Muscle layer of duodenum (tissue), 2 donors: ENCODE results near the gene SSU72.

Experiments
- H3K27ac ChIP-seq: one replicate; pipeline ENCODE4 v1.7.0; 2013; ENCODE audit warnings: mild to moderate bottlenecking, low read length
- H3K27me3 ChIP-seq: one replicate; pipeline ENCODE4 v1.7.0; 2013; ENCODE audit warnings: low read depth, mild to moderate bottlenecking, control low read depth, low read length
- H3K36me3 ChIP-seq, 2 donors: one replicate each; pipeline ENCODE4 v1.7.0; 2013; ENCODE audit warnings: low read length in 2 of 2, control low read depth in 1 of 2, mild to moderate bottlenecking in 1 of 2; ENCODE audit not compliant: insufficient read depth in 2 of 2, control insufficient read depth in 1 of 2
- H3K4me1 ChIP-seq, 2 donors: one replicate each; pipeline ENCODE4 v1.7.0; 2013; ENCODE audit warnings: low read length in 2 of 2, mild to moderate bottlenecking in 2 of 2, control low read depth in 1 of 2, moderate library complexity in 1 of 2; ENCODE audit not compliant: insufficient read depth in 2 of 2, control insufficient read depth in 1 of 2
- H3K4me3 ChIP-seq, 2 donors: one replicate each; pipeline ENCODE4 v1.7.0; 2013; ENCODE audit warnings: low read length in 2 of 2, low read depth in 1 of 2, mild to moderate bottlenecking in 1 of 2
- H3K9me3 ChIP-seq, 2 donors: one replicate each; pipeline ENCODE4 v1.7.0; 2013; ENCODE audit warnings: low read length in 2 of 2, control low read depth in 1 of 2, mild to moderate bottlenecking in 1 of 2; ENCODE audit not compliant: control insufficient read depth in 1 of 2
- donor health status: healthy.

SSU72 gene

DNA sequence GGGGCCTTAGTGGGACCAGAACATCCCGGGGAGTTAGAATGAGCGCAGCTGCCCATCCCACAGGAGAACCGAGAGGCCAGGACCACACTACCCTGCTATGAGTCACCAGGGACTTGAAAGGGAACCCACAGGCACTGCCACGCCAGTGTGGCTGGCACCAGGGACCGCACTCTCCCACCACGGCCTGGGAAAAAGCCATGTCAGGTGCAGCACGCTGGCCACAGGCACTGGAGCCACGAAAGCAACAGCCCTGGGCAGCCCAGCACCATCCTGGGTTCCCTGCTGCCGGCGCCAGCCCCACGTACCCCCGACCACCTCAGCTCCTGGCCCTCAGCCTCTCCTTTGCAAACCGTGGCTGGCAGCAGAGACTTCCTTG lies 20.1 kb downstream of the SSU72 start:
- Histone ChIP-seq H3K27me3 (no peaks in the 10 kb centered on the region), H3K36me3 (peaks cover 0 to 4% of the 10 kb centered on the region in 2 donors), H3K4me1 (peaks cover 0 to 8% of the 10 kb centered on the region in 2 donors), H3K27ac (no peak overlapping the region), H3K4me3 (no peak overlapping the region), H3K9me3 (no peaks in the 10 kb centered on the region)

DNA sequence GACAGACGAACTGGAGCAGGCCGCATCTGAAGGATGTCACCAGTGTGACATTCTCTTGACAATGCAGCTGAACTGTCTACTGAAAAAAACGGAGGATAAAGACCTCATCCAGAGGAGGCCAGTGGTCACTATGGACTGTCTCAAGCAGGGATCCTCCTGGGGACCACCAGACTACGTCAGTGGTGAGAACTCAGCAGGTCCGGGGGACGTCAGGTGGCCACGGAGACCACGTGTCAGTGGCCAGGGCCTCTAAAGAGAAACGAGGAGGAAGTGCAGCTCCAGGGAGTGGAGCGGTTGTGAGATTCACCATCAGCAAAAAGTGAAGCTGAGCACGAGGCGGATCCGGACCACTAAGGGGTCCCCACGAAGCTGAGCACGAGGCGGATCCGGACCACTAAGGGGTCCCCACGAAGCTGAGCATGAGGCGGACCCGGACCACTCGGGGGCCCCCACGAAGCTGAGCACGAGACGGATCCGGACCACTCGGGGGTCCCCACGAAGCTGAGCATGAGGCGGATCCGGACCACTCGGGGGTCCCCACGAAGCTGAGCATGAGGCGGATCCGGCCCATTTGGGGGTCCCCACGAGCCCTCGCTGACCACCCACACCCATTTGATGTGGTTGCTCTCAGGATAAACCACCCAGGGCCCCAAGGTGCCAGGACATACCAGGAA lies 20.7 kb downstream of the SSU72 start:
- peaks cover 0 to 4% of the 10 kb centered on the region in 2 donors for H3K36me3 ChIP-seq
- no peaks in the 10 kb centered on the region for H3K27me3 ChIP-seq
- no peaks in the 10 kb centered on the region for H3K9me3 ChIP-seq
- H3K27ac ChIP-seq, result no peak overlapping the region
- H3K4me3 ChIP-seq, result no peak overlapping the region
- H3K4me1 ChIP-seq, result peaks cover 0 to 8% of the 10 kb centered on the region in 2 donors

DNA sequence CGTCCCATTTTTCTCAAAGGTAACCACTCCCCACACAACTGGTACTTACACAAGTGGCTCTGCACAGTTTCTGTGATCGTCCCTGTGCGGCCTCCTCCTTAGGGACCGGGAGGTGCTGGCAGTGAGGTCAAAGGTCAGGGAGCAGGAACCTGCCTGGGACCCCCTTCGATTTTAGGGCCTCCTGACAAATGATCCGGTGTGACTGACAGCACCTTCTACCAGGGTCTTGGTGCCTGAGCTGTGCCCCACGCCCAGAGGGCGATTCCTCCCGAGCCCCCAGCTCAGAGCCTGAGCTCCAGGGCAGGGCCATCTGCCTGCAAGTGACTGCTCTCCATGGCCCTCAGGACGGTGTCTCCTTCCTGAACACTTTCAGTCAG lies 22.4 kb downstream of the SSU72 start:
- no peak overlapping the region for H3K4me3 ChIP-seq
- H3K27ac ChIP-seq, result no peak overlapping the region
- H3K9me3 ChIP-seq, result no peaks in the 10 kb centered on the region
- H3K27me3 ChIP-seq, result no peaks in the 10 kb centered on the region
- peaks cover 0 to 4% of the 10 kb centered on the region in 2 donors for H3K36me3 ChIP-seq
- peaks cover 0 to 8% of the 10 kb centered on the region in 2 donors for H3K4me1 ChIP-seq

DNA sequence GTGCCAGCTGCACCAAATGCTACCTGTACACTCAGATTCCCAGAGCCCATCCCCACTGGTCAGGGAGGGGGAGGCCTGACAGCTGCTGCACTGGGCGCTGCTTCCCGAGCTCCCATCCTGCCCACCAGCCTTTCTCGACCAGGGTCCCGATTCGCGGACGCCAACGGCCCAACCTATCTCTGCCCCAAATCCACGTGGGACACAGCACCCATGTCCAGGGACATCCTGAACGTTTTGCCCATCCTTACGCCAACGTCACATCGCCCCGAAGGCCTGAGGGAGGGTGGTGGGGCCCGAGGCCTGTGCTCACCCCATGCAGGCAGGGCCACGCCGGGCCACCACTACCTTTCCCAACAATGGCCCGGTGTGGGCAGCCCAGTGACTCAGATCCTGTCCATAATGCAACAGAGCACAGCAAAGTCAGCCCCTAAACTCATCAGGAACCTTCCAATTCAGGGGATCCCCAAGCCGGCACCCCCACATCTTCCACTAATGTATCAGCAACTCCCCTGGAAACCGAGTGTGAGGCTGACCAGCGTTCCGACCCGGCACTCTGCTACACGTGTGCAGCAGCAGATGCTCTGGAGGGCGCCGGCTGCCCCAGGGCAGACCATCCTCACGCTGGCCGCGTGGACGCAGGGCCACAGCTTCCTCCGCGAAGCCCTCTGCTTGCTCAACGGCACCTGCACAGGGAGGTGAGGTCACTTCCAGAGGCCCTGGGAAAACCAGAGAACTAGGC lies 23.0 kb downstream of the SSU72 start:
- peaks cover 0 to 8% of the 10 kb centered on the region in 2 donors for H3K4me1 ChIP-seq
- H3K27ac ChIP-seq, result no peak overlapping the region
- peaks cover 0 to 4% of the 10 kb centered on the region in 2 donors for H3K36me3 ChIP-seq
- H3K27me3 ChIP-seq, result no peaks in the 10 kb centered on the region
- H3K4me3 ChIP-seq, result no peak overlapping the region
- no peaks in the 10 kb centered on the region for H3K9me3 ChIP-seq

DNA sequence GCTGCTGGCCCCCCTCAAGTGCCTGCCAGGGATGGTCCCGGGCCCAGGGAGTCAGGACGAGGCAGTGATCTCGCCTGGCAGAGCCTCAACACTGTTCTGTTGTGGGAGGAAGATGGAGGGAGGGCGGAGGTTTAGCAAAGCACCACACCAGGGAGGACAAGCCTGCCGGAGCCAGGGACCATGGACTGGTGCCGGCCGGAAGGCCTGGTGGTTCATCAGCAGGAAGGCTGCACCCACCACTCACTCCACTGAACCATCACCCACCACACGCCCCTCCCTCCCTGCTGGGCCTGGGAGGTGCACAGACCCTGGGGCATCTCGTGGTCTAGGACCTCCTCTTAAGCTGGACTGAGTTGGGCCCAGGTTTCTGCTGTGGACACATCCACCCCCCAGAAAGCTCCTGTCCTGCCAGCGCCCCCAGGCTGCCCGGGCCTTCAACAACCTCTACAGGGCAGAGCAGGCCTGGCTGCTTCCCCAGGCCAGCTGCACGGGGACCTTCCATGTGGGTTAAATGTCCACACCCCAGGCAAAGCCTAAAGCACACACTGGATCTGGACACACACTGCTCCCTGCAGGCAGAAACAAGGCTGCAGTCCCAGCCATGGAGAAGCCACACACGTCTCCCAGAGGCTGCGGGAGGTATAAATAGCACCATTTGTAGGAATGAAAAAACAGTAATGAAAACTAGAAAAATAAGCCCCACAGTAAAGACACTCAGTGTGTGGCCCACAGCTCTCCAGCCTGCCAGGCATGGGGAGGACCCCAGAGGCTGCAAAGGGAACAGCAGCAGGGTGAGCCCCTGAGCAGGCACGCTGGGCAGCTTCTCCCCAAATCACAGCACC lies 23.9 kb downstream of the SSU72 start:
- Histone ChIP-seq H3K27me3 (no peaks in the 10 kb centered on the region), H3K36me3 (peaks cover 0 to 4% of the 10 kb centered on the region in 2 donors), H3K9me3 (no peaks in the 10 kb centered on the region), H3K4me1 (peaks cover 0 to 8% of the 10 kb centered on the region in 2 donors), H3K4me3 (no peak overlapping the region), H3K27ac (no peak overlapping the region)

DNA sequence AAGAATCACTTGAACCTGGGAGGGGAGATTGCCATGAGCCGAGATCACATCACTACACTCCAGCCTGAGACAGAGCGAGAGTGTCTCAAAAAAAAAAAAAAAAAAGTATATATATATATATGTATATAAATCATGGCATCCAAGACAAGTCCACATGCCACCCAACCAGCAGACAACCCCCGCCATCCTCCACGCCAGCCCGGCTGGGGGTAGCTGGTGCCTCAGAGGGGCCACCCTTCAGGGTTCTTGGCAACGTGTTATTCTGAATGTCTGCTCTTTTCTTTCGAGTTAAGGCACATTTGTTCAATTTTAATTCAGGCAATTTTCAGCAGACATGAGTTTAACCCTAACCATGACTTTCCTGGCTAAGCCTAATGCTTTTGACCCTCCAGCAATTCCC lies 24.6 kb downstream of the SSU72 start:
- H3K27ac ChIP-seq, result no peak overlapping the region

DNA sequence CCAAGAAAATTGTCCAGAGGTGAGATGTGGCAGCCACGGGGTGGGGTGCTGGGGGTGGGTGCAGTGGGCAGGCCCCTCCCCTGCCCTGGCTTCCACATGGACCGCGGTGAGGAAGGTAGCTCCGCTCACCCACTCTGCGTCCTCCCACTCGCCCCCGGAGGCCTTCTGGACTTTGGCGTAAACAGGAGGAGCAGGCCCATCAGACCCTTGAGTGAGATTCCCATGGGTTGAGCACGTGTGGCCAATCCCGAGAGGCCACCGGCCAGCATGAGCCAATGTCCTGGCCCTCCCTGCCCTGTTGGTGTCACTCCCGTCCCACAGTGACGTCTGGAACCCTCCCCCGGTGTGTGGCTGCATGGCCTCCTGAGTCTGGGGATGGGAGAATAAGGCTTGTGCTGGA lies 26.1 kb downstream of the SSU72 start:
- Histone ChIP-seq H3K27me3 (no peaks in the 10 kb centered on the region), H3K36me3 (no peaks in the 10 kb centered on the region), H3K27ac (no peak overlapping the region), H3K9me3 (no peaks in the 10 kb centered on the region), H3K4me3 (no peak overlapping the region), H3K4me1 (peaks cover 0 to 4% of the 10 kb centered on the region in 2 donors)

More for the DNA sequence above, 24.6 kb downstream of the SSU72 start:
- no peaks in the 10 kb centered on the region for H3K27me3 ChIP-seq
- H3K4me1 ChIP-seq, result peaks cover 0 to 5% of the 10 kb centered on the region in 2 donors
- peaks cover 0 to under 1% of the 10 kb centered on the region in 2 donors for H3K36me3 ChIP-seq
- no peaks in the 10 kb centered on the region for H3K9me3 ChIP-seq
- no peak overlapping the region for H3K4me3 ChIP-seq

DNA sequence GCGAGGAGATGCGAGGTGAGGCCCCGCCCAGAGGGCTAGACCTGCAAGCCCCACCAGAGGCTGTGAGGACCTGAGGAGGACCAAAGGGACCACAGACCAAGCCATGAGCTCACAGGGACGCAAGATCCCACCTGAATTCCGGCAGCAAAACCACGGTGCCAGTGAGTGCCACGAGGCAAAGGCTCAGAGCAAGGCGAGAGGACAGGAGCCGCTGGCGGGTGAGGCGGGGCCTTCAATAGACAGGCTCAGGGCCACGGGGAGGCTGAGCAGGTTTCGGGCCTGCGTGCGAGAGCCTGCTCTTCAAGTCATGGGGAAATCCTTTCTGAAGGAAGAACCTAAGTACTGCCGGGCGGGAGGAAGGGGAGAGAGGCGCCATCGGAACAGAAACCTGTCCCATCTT lies 27.2 kb downstream of the SSU72 start:
- no peak overlapping the region for H3K27ac ChIP-seq
- no peaks in the 10 kb centered on the region for H3K9me3 ChIP-seq
- H3K27me3 ChIP-seq, result no peaks in the 10 kb centered on the region
- no peak overlapping the region for H3K4me3 ChIP-seq
- peaks cover 0 to 7% of the 10 kb centered on the region in 2 donors for H3K36me3 ChIP-seq
- peaks cover 0 to 4% of the 10 kb centered on the region in 2 donors for H3K4me1 ChIP-seq

DNA sequence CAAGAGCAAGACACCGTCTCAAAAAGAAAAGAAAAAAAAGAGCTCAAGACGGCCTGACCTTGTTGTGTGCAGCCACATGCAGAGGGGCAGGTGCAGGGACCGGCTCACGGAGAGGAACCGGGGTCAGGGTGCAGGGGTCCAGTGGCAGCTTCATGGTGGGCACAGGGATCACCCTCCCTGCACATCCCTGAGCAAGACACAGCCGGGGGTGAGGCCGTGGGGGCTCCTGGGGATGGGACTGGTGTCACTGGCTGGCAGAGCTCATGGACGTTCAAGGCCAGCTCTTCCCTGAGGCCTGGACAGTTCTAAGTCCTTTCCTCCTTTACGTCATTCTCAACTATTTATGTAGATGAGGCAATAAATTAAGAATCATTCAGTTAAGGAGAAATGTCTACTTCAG lies 27.7 kb downstream of the SSU72 start:
- Histone ChIP-seq H3K9me3 (no peaks in the 10 kb centered on the region), H3K36me3 (peaks cover 0 to 12% of the 10 kb centered on the region in 2 donors), H3K27ac (no peak overlapping the region), H3K4me1 (peaks cover 0 to 4% of the 10 kb centered on the region in 2 donors), H3K4me3 (no peak overlapping the region), H3K27me3 (no peaks in the 10 kb centered on the region)

DNA sequence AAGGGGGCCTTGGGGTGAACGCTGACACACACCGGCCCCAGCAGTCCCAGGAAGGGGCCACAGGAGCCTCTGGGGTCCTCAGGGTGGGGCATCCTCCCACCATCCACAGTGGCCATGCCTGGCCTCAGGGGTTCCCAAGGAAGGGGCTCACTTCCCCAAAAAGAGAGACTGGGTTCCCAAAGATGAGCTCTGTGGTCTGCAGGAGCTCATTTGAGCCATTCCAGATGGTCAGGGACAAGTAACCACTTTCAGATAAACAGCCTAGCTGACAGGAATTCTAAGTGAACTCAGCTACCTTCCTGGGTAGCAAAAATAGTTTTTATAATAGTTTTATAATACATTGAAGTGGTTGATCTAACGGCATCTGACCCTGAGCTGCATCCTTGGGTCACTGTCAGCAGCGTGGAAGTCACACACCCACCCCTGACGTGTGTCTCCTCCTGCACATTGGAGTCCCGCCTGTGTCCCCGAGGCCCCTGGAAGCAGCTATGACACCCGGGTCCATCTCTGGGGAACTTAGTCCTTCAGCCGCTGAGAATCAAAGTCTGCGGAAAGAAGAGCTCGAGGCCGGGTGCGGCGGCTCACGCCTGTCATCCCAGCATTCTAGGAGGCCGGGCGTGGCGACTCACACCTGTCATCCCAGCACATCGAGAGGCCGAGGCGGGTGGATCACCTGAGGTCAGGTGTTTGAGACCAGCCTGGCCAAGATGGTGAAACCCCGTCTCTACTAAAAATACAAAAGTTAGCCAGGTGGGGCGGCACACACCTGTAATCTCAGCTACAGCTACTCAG lies 28.5 kb downstream of the SSU72 start:
- Histone ChIP-seq H3K36me3 (peaks cover 4 to 14% of the 10 kb centered on the region in 2 donors), H3K9me3 (no peaks in the 10 kb centered on the region), H3K4me1 (peaks cover 0 to 4% of the 10 kb centered on the region in 2 donors), H3K27me3 (no peaks in the 10 kb centered on the region), H3K27ac (no peak overlapping the region), H3K4me3 (no peak overlapping the region)
